HL-60 (cell line): ENCODE data around the gene NHEJ1.

Experiments
- GABPA ChIP-seq: IDR thresholded peaks from 2 replicates; pipeline ENCODE4 v1.6.1; 2012; ENCODE audit warnings: low read depth
- POLR2AphosphoS5 ChIP-seq: IDR thresholded peaks from 2 replicates; pipeline ENCODE4 v1.6.1; 2012; ENCODE audit warnings: low read depth
- TF ChIP-seq, protein P1 (sequence below): IDR thresholded peaks from one replicate; pipeline ENCODE4 v1.5.1; 2011; ENCODE audit warnings: low read length, control low read depth, inconsistent platforms; ENCODE audit not compliant: insufficient read depth
- TF ChIP-seq, protein P2 (sequence below): IDR thresholded peaks from 2 replicates; pipeline ENCODE4 v1.6.1; 2012; ENCODE audit warnings: low read depth; ENCODE audit not compliant: insufficient replicate concordance

- TF ChIP-seq, protein P1, sequence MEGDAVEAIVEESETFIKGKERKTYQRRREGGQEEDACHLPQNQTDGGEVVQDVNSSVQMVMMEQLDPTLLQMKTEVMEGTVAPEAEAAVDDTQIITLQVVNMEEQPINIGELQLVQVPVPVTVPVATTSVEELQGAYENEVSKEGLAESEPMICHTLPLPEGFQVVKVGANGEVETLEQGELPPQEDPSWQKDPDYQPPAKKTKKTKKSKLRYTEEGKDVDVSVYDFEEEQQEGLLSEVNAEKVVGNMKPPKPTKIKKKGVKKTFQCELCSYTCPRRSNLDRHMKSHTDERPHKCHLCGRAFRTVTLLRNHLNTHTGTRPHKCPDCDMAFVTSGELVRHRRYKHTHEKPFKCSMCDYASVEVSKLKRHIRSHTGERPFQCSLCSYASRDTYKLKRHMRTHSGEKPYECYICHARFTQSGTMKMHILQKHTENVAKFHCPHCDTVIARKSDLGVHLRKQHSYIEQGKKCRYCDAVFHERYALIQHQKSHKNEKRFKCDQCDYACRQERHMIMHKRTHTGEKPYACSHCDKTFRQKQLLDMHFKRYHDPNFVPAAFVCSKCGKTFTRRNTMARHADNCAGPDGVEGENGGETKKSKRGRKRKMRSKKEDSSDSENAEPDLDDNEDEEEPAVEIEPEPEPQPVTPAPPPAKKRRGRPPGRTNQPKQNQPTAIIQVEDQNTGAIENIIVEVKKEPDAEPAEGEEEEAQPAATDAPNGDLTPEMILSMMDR, result no peak
- TF ChIP-seq, protein P2, sequence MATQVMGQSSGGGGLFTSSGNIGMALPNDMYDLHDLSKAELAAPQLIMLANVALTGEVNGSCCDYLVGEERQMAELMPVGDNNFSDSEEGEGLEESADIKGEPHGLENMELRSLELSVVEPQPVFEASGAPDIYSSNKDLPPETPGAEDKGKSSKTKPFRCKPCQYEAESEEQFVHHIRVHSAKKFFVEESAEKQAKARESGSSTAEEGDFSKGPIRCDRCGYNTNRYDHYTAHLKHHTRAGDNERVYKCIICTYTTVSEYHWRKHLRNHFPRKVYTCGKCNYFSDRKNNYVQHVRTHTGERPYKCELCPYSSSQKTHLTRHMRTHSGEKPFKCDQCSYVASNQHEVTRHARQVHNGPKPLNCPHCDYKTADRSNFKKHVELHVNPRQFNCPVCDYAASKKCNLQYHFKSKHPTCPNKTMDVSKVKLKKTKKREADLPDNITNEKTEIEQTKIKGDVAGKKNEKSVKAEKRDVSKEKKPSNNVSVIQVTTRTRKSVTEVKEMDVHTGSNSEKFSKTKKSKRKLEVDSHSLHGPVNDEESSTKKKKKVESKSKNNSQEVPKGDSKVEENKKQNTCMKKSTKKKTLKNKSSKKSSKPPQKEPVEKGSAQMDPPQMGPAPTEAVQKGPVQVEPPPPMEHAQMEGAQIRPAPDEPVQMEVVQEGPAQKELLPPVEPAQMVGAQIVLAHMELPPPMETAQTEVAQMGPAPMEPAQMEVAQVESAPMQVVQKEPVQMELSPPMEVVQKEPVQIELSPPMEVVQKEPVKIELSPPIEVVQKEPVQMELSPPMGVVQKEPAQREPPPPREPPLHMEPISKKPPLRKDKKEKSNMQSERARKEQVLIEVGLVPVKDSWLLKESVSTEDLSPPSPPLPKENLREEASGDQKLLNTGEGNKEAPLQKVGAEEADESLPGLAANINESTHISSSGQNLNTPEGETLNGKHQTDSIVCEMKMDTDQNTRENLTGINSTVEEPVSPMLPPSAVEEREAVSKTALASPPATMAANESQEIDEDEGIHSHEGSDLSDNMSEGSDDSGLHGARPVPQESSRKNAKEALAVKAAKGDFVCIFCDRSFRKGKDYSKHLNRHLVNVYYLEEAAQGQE, result no peak
- TF ChIP-seq POLR2AphosphoS5 (no peak), GABPA (no peak)
Measured at GRCh38 chr2:219062081-219062480, 98.5 kb downstream of the NHEJ1 start.
